Amniotic stem cell (primary cell): ENCODE results near the gene NRGN.

Source experiments
- DNase-seq: peaks from one replicate; lab custom pipeline; 2025; lab: John Stamatoyannopoulos, UW

The NRGN gene

GRCh38 chr11:124740277-124740882, 638 bp downstream of the NRGN start:
- DNase-seq: no peak

GRCh38 chr11:124742555-124742954, 2.8 kb downstream of the NRGN start:
- DNase-seq: no peak

GRCh38 chr11:124743050-124743449, 3.3 kb downstream of the NRGN start:
- no peak for DNase-seq

- no peak for DNase-seq
Observed at GRCh38 chr11:124745270-124745834, 5.6 kb downstream of the NRGN start.

- DNase-seq: no peak
Observed at GRCh38 chr11:124745835-124746620, 6.3 kb downstream of the NRGN start.

- no peak for DNase-seq
Observed at GRCh38 chr11:124746621-124747243, 7.0 kb downstream of the NRGN start.

GRCh38 chr11:124747406-124748099, 7.8 kb downstream of the NRGN start:
- DNase-seq: no peak

- DNase-seq: no peak
Observed at GRCh38 chr11:124748100-124748418, 8.3 kb downstream of the NRGN start.

GRCh38 chr11:124748481-124749343, 9.0 kb downstream of the NRGN start:
- no peak for DNase-seq

- no peak for DNase-seq
Observed at GRCh38 chr11:124749912-124750311, 10.2 kb downstream of the NRGN start.

- DNase-seq: no peak
Observed at GRCh38 chr11:124751391-124751740, 11.6 kb downstream of the NRGN start.

- no peak for DNase-seq
Observed at GRCh38 chr11:124751741-124752470, 12.2 kb downstream of the NRGN start, which contains the start of gene VSIG2. TSS of gene VSIG2 (minus strand) at chr11:124752255. CDS start at chr11:124752137, 118 bp downstream.

- no peak for DNase-seq
Observed at GRCh38 chr11:124752471-124753102, 12.8 kb downstream of the NRGN start.

GRCh38 chr11:124753205-124753604, 13.5 kb downstream of the NRGN start:
- DNase-seq: no peak

GRCh38 chr11:124753624-124754023, 13.9 kb downstream of the NRGN start:
- DNase-seq: no peak

GRCh38 chr11:124754309-124754708, 14.6 kb downstream of the NRGN start:
- no peak for DNase-seq

GRCh38 chr11:124754710-124755109, 15.0 kb downstream of the NRGN start:
- DNase-seq: no peak

GRCh38 chr11:124756033-124756752, 16.5 kb downstream of the NRGN start:
- DNase-seq: no peak

GRCh38 chr11:124756753-124757227, 17.0 kb downstream of the NRGN start:
- DNase-seq: no peak
